Activated CD8-positive, alpha-beta memory T cell treated with anti-CD3 and anti-CD28 coated beads, Interleukin-2, amount 50 U/mL, for 24 hours (primary cell): Measurements from ENCODE around the gene OR9Q2.
"Not testable (repeated sequence)": the region's sequence is repeated elsewhere in the genome, so short reads cannot be mapped to it uniquely, and the experiment has no call there.

Experiments
- DNase-seq: peaks from one replicate; pipeline ENCODE4 v3.0.0-alpha.2; 2020; ENCODE audit errors: extremely low read depth

OR9Q2 gene, protein sequence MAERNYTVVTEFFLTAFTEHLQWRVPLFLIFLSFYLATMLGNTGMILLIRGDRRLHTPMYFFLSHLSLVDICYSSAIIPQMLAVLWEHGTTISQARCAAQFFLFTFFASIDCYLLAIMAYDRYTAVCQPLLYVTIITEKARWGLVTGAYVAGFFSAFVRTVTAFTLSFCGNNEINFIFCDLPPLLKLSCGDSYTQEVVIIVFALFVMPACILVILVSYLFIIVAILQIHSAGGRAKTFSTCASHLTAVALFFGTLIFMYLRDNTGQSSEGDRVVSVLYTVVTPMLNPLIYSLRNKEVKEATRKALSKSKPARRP

DNA sequence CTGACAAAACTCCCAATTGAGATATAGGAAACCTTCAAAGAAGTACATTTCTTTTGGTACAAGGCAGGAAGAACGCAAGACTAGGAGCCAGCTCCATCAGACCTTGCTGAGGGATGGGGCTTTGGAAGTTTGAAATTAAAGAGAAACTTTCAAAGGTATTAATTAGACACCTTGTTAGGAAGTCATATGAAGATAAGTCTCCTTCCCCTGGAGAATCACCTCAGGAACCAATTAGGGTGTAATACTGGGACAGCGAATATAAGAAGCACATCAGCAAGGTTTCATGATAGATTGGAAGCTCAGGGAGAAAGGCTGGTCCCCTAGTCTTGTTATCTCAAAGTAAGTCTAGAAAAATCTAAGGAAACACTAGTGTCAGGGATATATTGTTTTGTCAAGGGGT is at the start of gene OR9Q2:
Gene OR9Q2, plus strand, starts transcription at position 301 of the 400 bp plus-strand sequence. CDS start 1,421 bp downstream, outside the sequence.
- DNase-seq, result no peak

DNA sequence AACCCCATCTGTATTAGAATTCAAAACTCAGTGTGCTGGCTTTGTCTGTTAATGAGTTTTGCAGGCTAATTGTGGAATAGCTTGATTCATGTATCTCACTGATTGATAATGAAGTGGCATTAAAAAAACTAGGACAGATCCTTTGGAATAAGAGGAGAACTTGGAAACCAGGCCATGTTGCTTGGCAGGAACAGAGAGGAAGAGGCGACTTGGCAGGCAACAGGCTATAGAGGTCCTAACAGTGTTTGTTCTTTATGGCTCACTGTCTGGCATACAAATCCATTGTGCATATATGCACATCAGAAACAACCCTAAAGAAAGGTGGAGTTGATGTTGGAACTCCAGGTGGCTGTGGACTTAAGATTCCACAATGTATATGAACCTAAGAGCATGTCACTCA is 46.1 kb upstream of the OR9Q2 start:
- DNase-seq, result no peak

- no peak for DNase-seq
Measured at GRCh38 chr11:58152781-58153180, 36.1 kb upstream of the OR9Q2 start.

DNA sequence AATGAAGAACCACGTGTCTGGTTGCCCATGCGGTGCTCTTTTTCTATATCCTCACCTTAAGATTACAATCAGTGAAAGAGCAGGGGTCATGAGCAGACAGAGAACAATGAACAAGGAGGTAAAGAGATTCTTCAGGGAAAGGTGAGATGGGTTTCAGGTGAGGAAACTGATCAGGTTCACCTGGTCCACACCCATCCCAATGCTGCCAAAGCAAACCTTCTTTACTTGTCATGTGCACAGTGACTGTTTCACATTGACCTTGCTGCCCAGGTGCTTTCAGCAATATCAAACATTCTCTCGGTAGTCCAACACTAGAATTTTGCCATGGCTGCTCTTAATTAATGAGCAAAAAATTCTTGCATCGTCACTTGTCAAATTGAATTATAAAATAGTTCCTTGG is 24.5 kb upstream of the OR9Q2 start:
- DNase-seq, result no peak

DNA sequence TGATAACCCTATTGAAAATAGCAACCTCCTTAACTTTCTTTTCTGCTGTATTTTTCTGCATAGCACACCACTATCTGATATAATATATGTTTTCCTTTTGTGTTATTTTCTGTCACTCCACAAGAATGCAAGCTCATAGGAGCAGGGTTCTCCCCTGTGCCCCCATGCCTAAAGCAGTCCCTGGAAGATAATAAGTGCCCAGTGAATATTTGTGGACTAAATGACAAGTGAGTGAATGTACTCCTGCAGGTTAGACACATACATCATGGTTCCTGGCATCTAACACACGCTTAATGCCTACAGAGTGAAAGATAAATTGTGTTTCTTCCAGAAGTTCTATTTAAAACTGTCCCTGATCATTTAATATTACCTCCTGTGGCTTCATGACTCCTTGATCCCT is 23.9 kb upstream of the OR9Q2 start:
- no peak for DNase-seq

DNA sequence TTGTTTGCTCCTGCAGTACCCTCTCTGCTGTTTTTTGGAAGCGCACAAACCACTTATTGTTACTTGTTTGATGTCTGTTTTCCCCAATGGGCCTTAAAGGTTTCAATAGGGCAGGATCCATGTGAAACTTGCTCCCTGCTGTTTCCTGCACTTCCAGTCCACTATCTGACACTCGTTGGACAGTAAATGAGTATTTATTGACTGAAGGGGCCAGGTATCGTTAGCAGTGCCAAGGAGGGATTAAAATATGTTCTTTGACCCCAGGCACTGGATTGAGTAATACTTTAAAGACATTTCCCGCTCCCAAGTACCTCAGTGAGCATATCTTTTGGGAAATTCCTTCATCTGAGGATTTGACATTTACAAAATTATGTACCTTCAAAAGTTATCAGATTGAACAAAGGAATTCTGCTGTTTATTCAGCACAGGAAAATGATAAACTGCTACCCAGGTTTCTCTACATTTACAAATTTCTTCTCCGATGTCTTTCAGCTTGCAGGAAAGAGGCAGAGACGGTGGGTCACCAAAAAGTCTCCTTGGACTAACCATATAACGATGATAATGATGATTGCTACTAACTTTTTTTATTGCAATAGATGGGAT is 23.3 kb upstream of the OR9Q2 start:
- no peak for DNase-seq

DNA sequence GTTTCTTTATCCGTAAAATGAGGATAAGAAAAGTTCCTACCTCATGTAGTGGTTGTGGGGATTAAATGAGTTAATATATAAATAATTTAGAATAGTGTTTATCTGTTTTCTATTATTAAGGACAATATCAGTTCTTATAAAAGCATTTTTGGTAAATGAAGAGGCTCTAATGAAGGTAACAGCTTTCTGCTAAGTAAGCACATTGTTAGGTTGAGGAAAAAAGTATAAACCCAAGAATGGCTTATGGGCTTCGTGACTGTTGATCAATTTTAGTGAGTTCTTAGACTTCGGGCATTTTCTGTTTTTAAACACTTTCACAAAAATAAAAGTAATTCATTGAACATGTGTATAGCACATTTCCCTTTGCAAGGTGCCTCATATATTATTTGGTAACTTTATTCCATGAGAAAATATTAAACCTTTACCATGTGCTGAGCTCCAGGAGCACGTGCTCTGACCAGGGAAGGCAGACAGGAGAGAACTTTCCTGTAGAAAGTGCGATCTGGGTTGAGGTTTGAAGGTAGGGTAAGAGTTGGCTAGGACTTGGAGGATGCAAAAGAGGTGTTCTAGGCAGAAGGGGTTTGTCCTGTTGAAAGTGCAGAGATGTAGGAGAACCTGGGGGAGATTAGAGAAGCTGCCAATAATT is 11.3 kb upstream of the OR9Q2 start:
- no peak for DNase-seq

DNA sequence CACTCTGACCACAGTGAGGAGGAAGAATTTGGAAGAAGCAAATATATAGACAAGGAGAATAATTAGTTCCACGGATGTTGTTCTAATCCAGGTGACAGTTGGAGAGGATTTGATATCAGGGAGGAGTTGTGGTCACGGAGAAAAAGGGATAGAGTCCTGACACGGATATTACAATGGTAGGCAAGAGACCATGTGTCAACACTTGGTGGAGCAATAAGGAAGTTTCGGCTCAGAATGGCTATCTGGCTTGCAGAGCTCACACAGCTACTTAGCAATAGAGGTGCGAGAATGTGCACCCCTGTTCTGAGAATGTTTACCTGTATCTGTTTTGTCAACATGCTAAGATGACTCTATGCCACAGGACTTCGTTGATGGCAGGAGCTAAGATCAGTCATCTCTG is 10.4 kb upstream of the OR9Q2 start:
- DNase-seq, result no peak

DNA sequence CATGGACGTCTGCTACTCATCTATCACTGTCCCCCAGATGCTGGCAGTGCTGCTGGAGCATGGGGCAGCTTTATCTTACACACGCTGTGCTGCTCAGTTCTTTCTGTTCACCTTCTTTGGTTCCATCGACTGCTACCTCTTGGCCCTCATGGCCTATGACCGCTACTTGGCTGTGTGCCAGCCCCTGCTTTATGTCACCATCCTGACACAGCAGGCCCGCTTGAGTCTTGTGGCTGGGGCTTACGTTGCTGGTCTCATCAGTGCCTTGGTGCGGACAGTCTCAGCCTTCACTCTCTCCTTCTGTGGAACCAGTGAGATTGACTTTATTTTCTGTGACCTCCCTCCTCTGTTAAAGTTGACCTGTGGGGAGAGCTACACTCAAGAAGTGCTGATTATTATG is 9.2 kb upstream of the OR9Q2 start:
- no peak for DNase-seq

GRCh38 chr11:58186938-58187337 is 1.9 kb upstream of the OR9Q2 start:
- no peak for DNase-seq

DNA sequence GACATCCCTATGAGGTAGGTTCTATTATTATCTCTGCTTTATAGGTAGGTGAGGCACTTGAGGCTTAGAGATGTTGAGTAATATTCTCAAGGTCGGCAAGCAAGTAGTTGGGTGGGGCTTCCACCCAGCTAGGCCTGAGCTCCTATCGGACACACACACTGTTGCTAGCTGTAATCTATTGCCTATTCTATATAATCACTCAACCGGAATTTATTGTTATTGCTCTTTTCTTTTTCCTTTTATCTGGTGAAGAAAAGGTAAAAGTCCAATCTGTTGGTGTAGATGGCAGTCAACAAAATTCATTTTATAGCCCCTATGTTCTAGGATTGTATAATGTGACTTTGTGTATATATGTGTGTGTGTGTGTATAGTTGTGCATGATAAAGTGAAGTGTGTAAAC is 3.4 kb downstream of the OR9Q2 start:
- DNase-seq, result no peak

GRCh38 chr11:58193391-58193790 is 4.5 kb downstream of the OR9Q2 start:
- DNase-seq, result no peak

DNA sequence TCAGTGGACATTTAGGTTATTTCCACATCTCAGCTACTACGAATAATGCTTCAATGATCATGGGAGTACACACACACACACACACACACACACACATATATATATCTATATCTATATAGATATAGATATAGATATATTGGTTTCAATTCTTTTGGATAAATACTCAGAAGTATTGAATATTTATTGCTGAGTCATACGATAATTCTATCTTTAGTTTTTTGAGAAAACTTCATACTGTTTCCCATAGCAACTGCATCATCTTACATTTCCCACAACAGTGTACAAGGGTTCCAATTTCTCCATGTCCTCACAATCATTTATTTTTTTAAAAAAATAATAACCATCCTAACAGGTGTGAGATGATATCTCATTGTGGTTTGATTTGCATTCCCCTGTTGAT is 7.1 kb downstream of the OR9Q2 start:
- DNase-seq, result no peak

DNA sequence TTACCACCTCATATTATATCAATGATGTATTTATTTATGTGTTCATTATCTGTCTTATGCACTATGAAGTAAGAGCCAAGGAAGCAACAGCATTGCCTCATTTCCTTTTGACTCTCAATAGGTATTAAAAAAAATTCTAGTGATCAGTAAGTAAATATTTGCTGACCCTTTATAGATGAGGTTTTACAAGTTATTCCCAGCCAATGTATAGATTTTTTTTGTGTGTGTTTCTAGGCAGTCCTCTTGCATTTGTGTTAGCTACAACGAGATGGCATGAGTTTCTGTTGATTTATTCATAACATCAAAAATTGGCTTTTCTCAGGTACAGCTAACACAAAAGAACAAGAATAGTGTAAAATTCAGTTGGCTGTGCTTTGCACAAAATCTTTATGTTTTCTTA is 10.4 kb downstream of the OR9Q2 start:
- no peak for DNase-seq

- no peak for DNase-seq
Measured at GRCh38 chr11:58204042-58204441, 15.2 kb downstream of the OR9Q2 start, which contains the start of gene OR1S2. Gene OR1S2 (minus strand): TSS chr11:58204142. CDS start chr11:58204142, 0 bp downstream.

DNA sequence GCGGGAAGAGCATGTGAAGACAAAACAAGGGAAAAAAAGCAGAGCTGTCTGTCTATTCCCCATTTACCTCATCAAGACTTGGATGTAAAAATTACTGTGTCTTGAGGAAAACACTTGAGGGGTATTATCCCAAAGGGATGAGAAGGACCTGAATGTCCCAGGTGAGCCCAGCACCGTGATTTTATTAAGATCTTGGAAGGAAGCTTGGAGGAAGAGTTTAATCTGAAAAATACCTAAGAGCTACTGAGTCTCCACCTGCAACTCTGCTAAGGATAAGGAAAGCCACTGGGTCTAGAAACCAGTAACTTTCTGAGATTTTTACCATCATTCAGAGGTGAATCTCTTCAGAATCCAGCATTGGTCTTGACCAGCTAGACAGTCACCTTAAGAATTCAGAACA is 23.6 kb downstream of the OR9Q2 start, which contains the start of gene OR1S1:
Gene OR1S1, plus strand, starts transcription at position 301 of the 400 bp plus-strand sequence.
- DNase-seq, result not testable (repeated sequence)

GRCh38 chr11:58216476-58216875 is 27.6 kb downstream of the OR9Q2 start:
- DNase-seq, result no peak

DNA sequence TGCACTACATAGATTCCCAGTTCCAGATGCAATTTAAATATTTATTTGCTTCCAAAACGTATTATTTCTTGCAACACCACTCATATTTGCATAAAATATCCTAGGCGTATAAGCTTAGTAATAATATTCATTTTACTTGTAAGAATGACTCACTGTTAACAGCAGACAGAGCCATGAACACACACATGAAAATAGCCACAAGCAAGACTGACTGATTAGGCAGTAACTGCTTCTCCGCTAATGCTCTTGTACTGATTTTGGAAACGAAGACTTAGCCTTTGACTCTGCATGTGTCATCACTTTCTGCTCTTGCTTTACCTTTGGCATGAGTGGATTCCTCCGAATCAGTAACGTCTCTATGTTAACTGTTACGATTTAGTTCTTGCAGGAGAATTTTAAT is 33.9 kb downstream of the OR9Q2 start:
- DNase-seq, result no peak

- DNase-seq, result no peak
Measured at GRCh38 chr11:58227956-58228615, 39.2 kb downstream of the OR9Q2 start.
